ENCODE results near the gene LAMA2.

DNA sequence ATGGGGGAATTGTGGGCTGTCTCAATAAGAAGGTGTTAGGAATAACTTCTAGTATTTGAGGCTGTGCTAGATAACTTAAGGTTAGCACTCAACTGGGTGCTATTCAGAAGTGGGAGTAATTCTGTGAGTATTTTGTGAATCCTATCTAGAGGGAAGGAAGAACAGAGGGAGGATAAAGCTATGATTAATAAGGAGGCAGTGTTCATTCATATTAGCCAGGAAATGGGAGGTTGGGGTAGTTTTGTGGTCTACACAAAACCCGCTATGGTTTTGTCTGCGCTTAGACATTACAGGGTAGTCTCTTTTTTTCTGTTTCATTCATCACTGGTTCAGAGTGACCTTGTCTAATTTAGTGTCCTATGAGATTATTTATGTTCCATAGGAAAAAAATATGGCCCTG is 486.0 kb downstream of the LAMA2 start:
- TF ChIP-seq POLR2A (IDR thresholded peaks at IDR 0.05; ENCODE audit: low read length) (no peak), GATA1 (IDR thresholded peaks at IDR 0.05; ENCODE audit: low read depth, low read length) (no peak)

Data from erythroblast (primary cell).